Epithelial cell of proximal tubule (primary cell): ENCODE measurements around the gene PACSIN1. TPM values are rescaled to one million over a fixed set of nuclear protein-coding genes. Genes with fewer than 3 reads are reported as not detected.

Source experiments
- DNase-seq: peaks from one replicate; pipeline ENCODE4 v3.0.0-alpha.2; 2011; ENCODE audit warnings: low read depth
- H3K4me3 ChIP-seq: 2 replicates; pipeline ENCODE4 v1.5.1; 2011; ENCODE audit warnings: low read depth, mild to moderate bottlenecking, low read length
- total RNA-seq: library from RNA; depleted of rRNA; stranded (reverse); fragments of >200 nt; gene quantifications from 2 replicates; pipeline ENCODE4 v1.2.3, GENCODE V29; 2015
- TF ChIP-seq, protein P1 (sequence below): conservative IDR thresholded peaks from 2 replicates; pipeline ENCODE4 v1.5.1; 2012; ENCODE audit warnings: low read depth, mild to moderate bottlenecking, low read length

The PACSIN1 gene
- total RNA-seq, 1 donor from 2014 or later = 1.9 TPM

DNA sequence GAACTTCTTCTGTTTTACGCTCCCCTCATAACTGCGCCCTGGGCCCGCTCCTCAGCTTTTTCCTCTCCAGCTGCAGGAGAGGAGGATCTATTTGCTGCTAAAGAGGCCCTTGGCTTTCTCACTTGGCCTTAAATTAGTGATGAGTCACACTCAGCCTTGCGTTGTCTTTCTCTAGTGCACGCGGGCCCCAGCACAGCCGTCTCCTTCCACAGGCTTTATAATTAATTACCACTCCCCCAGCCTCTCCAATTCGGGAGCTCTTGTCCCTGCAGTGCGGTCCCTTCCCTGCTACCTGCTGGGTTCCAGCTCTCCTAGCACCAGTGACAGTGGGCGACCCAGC, 25.2 kb downstream of the PACSIN1 start:
- TF ChIP-seq, protein P1, sequence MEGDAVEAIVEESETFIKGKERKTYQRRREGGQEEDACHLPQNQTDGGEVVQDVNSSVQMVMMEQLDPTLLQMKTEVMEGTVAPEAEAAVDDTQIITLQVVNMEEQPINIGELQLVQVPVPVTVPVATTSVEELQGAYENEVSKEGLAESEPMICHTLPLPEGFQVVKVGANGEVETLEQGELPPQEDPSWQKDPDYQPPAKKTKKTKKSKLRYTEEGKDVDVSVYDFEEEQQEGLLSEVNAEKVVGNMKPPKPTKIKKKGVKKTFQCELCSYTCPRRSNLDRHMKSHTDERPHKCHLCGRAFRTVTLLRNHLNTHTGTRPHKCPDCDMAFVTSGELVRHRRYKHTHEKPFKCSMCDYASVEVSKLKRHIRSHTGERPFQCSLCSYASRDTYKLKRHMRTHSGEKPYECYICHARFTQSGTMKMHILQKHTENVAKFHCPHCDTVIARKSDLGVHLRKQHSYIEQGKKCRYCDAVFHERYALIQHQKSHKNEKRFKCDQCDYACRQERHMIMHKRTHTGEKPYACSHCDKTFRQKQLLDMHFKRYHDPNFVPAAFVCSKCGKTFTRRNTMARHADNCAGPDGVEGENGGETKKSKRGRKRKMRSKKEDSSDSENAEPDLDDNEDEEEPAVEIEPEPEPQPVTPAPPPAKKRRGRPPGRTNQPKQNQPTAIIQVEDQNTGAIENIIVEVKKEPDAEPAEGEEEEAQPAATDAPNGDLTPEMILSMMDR = no peak
- no peak for DNase-seq
- no peak overlapping the region for H3K4me3 ChIP-seq

DNA sequence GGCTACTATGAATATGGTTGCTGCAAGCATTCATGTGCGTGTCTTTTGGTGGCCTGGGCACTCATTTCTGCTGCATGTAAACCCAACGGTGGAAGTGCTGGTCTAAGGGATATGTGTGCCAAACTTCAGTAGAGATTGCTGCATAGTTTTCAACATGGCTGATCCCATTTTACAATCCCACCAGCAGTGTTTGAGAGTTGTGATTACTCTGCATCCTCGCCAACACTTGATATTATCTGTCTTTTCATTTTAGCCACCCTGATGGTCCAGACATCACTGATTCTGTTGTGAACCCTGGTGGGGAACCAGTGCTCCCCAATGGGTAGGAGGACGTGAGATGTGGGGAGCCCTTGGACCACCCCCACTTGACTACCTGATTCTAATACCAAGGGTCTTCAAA, 27.5 kb downstream of the PACSIN1 start:
- no peak for DNase-seq
- no peak overlapping the region for H3K4me3 ChIP-seq
- TF ChIP-seq, protein P1 = no peak

DNA sequence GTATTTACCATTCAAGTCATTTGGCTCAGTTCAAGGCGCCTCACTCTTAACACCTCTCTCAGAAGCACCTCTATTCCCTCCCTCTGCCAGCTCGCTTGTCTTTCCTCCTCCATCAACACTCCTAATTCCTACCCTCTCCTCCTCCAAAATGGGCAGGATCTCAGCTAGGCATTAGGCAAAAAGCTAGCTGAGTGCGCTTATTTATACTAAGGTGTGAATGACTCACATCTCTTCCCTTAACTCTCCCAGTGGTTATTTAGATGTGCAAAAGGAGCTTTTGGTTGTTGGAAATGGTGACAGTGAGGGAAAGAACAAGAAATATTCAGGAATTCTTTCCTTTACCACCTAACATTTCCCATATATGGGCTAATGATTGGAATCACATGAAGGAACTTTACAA, 29.1 kb downstream of the PACSIN1 start:
- no peak for DNase-seq
- TF ChIP-seq, protein P1 = no peak
- no peak overlapping the region for H3K4me3 ChIP-seq

DNA sequence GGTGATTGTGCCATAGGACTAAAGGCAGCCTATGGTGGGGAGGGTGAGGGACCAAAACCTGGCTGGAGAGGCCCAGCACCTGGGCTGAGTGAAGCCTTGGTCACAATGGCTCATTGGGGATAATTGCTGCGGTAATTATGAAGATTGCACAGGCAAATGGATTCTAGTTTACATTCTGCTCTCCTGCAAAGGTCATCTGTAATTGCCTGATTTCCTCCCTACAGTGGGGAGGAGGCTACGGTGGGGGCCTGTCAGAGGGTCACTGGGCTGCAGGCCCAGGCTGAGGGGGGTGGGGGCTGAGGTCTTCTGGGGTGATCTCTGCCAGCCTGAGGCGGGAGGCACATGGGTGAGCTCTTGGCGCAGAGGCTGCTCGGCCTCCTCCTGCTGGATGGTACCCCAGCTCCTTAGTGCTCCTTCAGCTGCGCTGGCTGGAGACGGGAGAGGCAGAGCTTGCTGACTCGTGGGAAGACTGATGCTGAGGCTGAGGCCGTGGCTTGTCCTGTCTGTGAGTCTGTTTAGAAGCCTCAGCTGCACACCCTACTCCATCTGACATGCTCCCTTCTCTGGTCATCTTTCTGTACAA, 30.3 kb downstream of the PACSIN1 start:
- TF ChIP-seq, protein P1 = no peak
- no peak for DNase-seq
- H3K4me3 ChIP-seq = no peak overlapping the region

DNA sequence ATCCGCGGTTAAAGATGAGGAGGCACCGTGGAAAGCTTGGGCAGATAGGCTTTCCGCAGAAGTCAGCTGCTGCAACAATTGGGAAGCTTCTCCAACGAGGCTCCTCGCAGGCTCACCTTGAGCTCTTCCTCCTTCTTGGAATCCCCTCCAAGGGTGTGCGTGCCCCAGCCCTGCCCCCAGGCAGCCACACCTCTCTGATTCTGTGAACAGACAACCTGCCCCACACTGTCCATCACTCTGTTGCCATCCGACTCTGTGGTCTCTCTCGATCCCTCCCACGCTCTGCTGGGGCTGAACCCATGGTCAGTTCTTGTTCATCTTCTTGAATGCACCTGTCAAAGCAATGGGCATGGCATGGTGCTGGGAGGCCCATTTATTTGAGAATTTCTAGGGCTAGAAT, 31.5 kb downstream of the PACSIN1 start:
- TF ChIP-seq, protein P1 = no peak
- DNase-seq = no peak
- H3K4me3 ChIP-seq = no peak overlapping the region

DNA sequence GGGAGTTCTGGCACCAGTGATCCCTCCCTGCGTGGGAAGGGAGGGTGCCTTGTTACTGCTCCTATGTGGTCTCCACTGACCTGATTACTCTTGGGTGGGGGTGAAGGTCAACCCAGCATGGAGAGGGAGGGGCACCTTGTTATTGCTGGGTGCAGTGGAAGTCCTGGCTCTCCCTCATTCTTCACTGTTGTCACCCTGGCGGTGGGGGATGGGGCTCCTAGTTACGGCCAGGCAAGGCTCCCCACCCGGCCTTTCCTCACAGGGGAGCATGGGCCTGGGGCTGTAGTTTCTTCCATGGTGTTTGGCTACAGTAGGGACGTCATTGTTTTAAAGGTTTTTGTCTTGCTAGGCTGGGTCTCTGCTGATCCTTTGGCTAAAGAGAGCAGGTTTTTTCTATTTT, 40.8 kb downstream of the PACSIN1 start:
- no peak overlapping the region for H3K4me3 ChIP-seq
- no peak for DNase-seq
- TF ChIP-seq, protein P1 = no peak

DNA sequence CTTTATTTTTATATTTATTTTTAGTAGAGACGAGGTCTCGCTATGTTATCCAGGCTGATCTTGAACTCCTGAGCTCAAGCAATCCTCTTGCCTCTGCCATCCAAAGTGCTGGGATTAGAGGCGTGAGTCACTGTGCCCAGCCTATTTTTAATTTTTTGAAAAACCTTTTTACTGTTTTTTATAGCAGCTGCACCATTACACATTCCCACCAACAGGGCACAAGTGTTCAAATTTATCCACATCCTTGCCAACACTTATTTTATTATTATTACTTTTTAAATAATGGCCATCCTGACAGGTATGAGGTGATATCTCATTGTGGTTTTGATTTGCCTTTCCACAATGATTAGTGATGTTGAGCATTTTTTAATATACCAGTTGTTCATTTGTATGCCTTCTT, 42.5 kb downstream of the PACSIN1 start:
- no peak overlapping the region for H3K4me3 ChIP-seq
- no peak for DNase-seq
- TF ChIP-seq, protein P1 = no peak
